ENCODE results near the gene GPSM3. TPM values are rescaled to one million over a fixed set of nuclear protein-coding genes. Genes with fewer than 3 reads are reported as not detected.

The GPSM3 gene
- total and polyA plus RNA-seq, 2 donors (not counting 3 experiments of a cell fraction or from before 2014, with no cell fraction given): 19.5 to 21.6 TPM

GRCh38 chr6:32215617-32216016 lies 23.2 kb upstream of the GPSM3 start:
- intact Hi-C loops (cut with micrococcal nuclease): no loop called here
- no peaks in the 10 kb centered on the region for H3K9me1 ChIP-seq (replicated peaks; ENCODE audit: control insufficient read depth, extremely low read depth, insufficient read depth, low read length)
- DNase-seq (ENCODE audit: low read depth, low spot score): no peak
- TF ChIP-seq JUN (IDR thresholded peaks at IDR 0.05; ENCODE audit: borderline replicate concordance, insufficient read depth, insufficient read length, low read depth): no peak
- no peak for TF ChIP-seq POLR2A (IDR thresholded peaks at IDR 0.05; ENCODE audit: low read depth, low read length)
- no peak for TF ChIP-seq EZH2 (IDR thresholded peaks at IDR 0.05; ENCODE audit: borderline replicate concordance, low read depth, low read length, severe bottlenecking)
- no peak for TF ChIP-seq CTCF (IDR thresholded peaks at IDR 0.05; ENCODE audit: extremely low read depth in 1 of 2, insufficient read depth in 1 of 2, low read depth in 1 of 2, low read length in 2 of 2)
- TF ChIP-seq GATA2 (IDR thresholded peaks at IDR 0.05; ENCODE audit: insufficient read depth, insufficient read length, low read depth, low read length): no peak
- TF ChIP-seq MYC (IDR thresholded peaks at IDR 0.05; ENCODE audit: low read depth, low read length): no peak
- no peak for TF ChIP-seq MAX (IDR thresholded peaks at IDR 0.05; ENCODE audit: insufficient read depth, insufficient read length)
- no peak for TF ChIP-seq POLR2AphosphoS5 (IDR thresholded peaks at IDR 0.05; ENCODE audit: insufficient read depth, low read depth, low read length)
- TF ChIP-seq FOS (IDR thresholded peaks at IDR 0.05; ENCODE audit: borderline replicate concordance, insufficient read depth, low read length): no peak
- H2AFZ ChIP-seq (ENCODE audit: low read depth, low read length): no peak overlapping the region
- no peak for FAIRE-seq
- no peaks in the 10 kb centered on the region for H3K4me1 ChIP-seq (ENCODE audit: control insufficient read depth, extremely low read depth, insufficient read depth, low read length)
- CTCF ChIA-PET: no interaction called here
- H3K27me3 ChIP-seq (ENCODE audit: control insufficient read depth in 2 of 2, insufficient read depth in 2 of 2, low read length in 2 of 2): no peaks in the 10 kb centered on the region
- no peaks in the 10 kb centered on the region for H3K9me3 ChIP-seq (replicated peaks; ENCODE audit: control insufficient read depth, insufficient read depth, low read length)
- dilution Hi-C loops (cut with MboI; ENCODE audit: extremely low pct_ligation_motif_present, low sequenced_read_pairs): no loop called here
- POLR2A ChIA-PET: no interaction called here
- peaks cover 11 to 21% of the 10 kb centered on the region in 2 experiments for H3K36me3 ChIP-seq (ENCODE audit: control insufficient read depth in 2 of 2, extremely low read depth in 1 of 2, insufficient read depth in 2 of 2, low read length in 2 of 2)
- H3K4me3 ChIP-seq (replicated peaks in 1 of 3; ENCODE audit: insufficient read depth in 1 of 3, low read depth in 1 of 3, low read length in 3 of 3): no peak overlapping the region
- H3K4me2 ChIP-seq (ENCODE audit: insufficient read depth, low read length): no peak overlapping the region
- no peak overlapping the region for H3K27ac ChIP-seq (ENCODE audit: insufficient read depth, low read depth, low read length)
- H4K20me1 ChIP-seq (replicated peaks; ENCODE audit: control insufficient read depth, extremely low read depth, insufficient read depth, low read length): no peaks in the 10 kb centered on the region
- H3K9ac ChIP-seq (replicated peaks; ENCODE audit: extremely low read depth, insufficient read depth, low read length): no peak overlapping the region
- H3K79me2 ChIP-seq (ENCODE audit: control insufficient read depth, insufficient read depth, low read length): no peaks in the 10 kb centered on the region
- BruUV-seq (replicated peaks): no TSS peak
